Hair follicle dermal papilla cell (primary cell): Measurements from ENCODE around the gene PTGS2. TPM values are rescaled to one million over a fixed set of nuclear protein-coding genes. Genes with fewer than 3 reads are reported as not detected.

Experiments used
- total RNA-seq: library from RNA; depleted of rRNA; stranded (reverse); fragments of >200 nt; gene quantifications from 2 replicates; pipeline ENCODE4 v1.2.3, GENCODE V29; 2012

The PTGS2 gene
- total RNA-seq: 9.1 and 17.4 TPM in 2 replicates

GRCh38 chr1:186680245-186681061 lies at the start of gene PTGS2:
Gene PTGS2 (minus strand): TSS chr1:186680423. CDS start chr1:186680290, 133 bp downstream.

Other genes with a start within 250 kb of the PTGS2 start
- gene PDC, start 219.3 kb downstream of the PTGS2 start, total RNA-seq: not detected in 2 replicates
- gene PLA2G4A, start 148.5 kb upstream of the PTGS2 start, total RNA-seq: 7.0 and 9.1 TPM in 2 replicates